GM19463 (cell line): ENCODE measurements around the gene ERC2.
"Not testable (repeated sequence)": the region's sequence is repeated elsewhere in the genome, so short reads cannot be mapped to it uniquely, and the experiment has no call there.

Experiments used
- ATAC-seq: cut with Tn5 transposase; IDR thresholded peaks from one replicate; pipeline ENCODE4 v1.9.1; 2021; ENCODE audit warnings: mild to moderate bottlenecking, moderate library complexity; ENCODE audit not compliant: unreplicated experiment

ERC2 gene

GRCh38 chr3:56081246-56081645, 387.0 kb downstream of the ERC2 start:
- no peak for ATAC-seq

GRCh38 chr3:56076746-56077145, 391.5 kb downstream of the ERC2 start:
- ATAC-seq, result no peak

- ATAC-seq, result no peak
Observed at GRCh38 chr3:56075089-56075488, 393.2 kb downstream of the ERC2 start.

GRCh38 chr3:56069766-56070165, 398.5 kb downstream of the ERC2 start:
- ATAC-seq, result no peak

- not testable (repeated sequence) for ATAC-seq
Observed at GRCh38 chr3:56066405-56066804, 401.9 kb downstream of the ERC2 start.

- no peak for ATAC-seq
Observed at GRCh38 chr3:56064684-56065083, 403.6 kb downstream of the ERC2 start.

- ATAC-seq, result no peak
Observed at GRCh38 chr3:56061279-56061626, 407.0 kb downstream of the ERC2 start.

- no peak for ATAC-seq
Observed at GRCh38 chr3:56060521-56061278, 407.6 kb downstream of the ERC2 start.

GRCh38 chr3:56059731-56060130, 408.5 kb downstream of the ERC2 start:
- no peak for ATAC-seq

GRCh38 chr3:56055951-56056350, 412.3 kb downstream of the ERC2 start:
- ATAC-seq, result no peak

- ATAC-seq, result no peak
Observed at GRCh38 chr3:56055546-56055945, 412.7 kb downstream of the ERC2 start.

GRCh38 chr3:56054844-56055243, 413.4 kb downstream of the ERC2 start:
- ATAC-seq, result no peak

GRCh38 chr3:56053727-56054126, 414.5 kb downstream of the ERC2 start:
- ATAC-seq, result no peak

GRCh38 chr3:56052188-56052587, 416.1 kb downstream of the ERC2 start:
- no peak for ATAC-seq

GRCh38 chr3:56051052-56051451, 417.2 kb downstream of the ERC2 start:
- no peak for ATAC-seq

- no peak for ATAC-seq
Observed at GRCh38 chr3:56048946-56049345, 419.3 kb downstream of the ERC2 start.

- no peak for ATAC-seq
Observed at GRCh38 chr3:56048331-56048730, 419.9 kb downstream of the ERC2 start.

GRCh38 chr3:56042326-56042951, 425.8 kb downstream of the ERC2 start:
- no peak for ATAC-seq

- no peak for ATAC-seq
Observed at GRCh38 chr3:56025326-56025725, 442.9 kb downstream of the ERC2 start.

- ATAC-seq, result no peak
Observed at GRCh38 chr3:56023546-56023945, 444.7 kb downstream of the ERC2 start.

GRCh38 chr3:56022619-56023018, 445.6 kb downstream of the ERC2 start:
- no peak for ATAC-seq

GRCh38 chr3:56019490-56020146, 448.6 kb downstream of the ERC2 start:
- ATAC-seq, result no peak
